ENCODE data around the gene CIAPIN1.
A peak's percentile ranks its signal among the peaks of the same experiment; 100 is the strongest.

The CIAPIN1 gene

GRCh38 chr16:57447186-57447962 lies at the start of gene CIAPIN1, which contains the start of gene COQ9:
Gene CIAPIN1 (minus strand): TSS chr16:57447385. CDS start chr16:57440928, 6,457 bp downstream.
Gene COQ9 (plus strand): TSS chr16:57447479. CDS start chr16:57447506, 27 bp downstream.
- DNase-seq: peak; percentile 93

GRCh38 chr16:57493767-57494166 lies 46.6 kb upstream of the CIAPIN1 start:
- DNase-seq: no peak

DNA sequence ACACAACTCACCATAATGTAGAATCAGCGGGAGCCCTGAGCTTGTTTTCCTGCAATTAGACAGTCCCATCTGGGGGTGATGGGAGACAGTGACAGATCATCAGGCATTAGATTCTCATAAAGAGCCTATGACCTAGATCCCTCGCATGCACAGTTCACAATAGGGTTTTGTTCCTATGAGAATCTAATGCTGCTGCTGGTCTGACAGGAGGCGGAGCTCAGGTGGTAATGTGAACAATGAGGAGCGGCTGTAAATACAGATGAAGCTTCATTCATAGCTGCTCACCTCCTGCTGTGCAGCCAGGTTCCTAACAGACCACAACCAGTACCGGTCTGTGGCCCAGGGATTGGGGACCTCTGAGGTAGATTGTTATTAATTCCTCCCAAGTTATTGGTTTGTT lies 42.0 kb upstream of the CIAPIN1 start:
- DNase-seq: no peak

GRCh38 chr16:57486858-57487834 lies 40.0 kb upstream of the CIAPIN1 start:
- no peak for DNase-seq

GRCh38 chr16:57485916-57486857 lies 39.0 kb upstream of the CIAPIN1 start, which contains the start of gene DOK4:
Gene DOK4 (minus strand): TSS chr16:57486493. CDS start chr16:57479507, 6,986 bp downstream.
- DNase-seq: peak; percentile 55

DNA sequence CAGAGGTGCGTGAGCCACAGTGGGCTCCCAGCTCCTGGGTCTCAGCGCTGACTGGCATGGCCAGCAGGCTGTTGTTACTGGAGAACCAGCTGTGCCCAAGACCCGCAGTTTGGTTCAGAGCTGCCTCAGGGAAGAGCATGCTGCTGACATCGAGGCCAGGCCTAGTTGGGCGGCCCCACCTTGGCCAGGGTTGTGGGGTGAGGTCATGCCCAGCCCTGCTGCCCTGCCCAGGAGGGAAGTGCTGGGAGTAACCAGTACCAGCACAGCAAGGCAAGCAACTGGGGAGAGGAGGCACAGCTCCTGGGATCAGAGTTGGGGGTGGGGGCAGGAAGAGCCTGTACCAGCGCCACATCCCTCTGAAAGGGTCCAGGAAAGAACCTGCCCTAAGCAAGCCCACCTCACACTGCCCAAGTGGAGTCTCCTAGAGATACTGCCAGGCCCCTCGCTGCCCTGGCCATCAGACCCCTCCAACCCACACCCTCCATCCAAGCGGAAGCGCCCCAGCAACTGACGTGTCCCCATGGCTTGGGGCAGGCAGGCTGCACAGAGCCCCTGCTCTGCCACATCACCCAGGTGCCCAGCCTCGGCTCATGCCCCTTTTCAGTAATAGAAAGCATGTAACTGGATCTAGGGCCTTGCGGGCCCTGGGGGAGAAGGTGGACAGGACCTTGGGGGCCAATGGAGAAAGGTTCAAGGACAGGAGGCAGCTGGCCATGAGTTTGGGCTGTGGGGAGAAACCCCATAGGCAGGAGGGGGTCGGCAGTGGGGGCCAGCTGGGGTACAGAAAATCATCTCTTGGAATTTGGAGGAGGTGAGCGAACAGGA lies 38.1 kb upstream of the CIAPIN1 start:
- DNase-seq: no peak

GRCh38 chr16:57484515-57485005 lies 37.4 kb upstream of the CIAPIN1 start:
- no peak for DNase-seq

GRCh38 chr16:57483725-57484514 lies 36.7 kb upstream of the CIAPIN1 start:
- no peak for DNase-seq

DNA sequence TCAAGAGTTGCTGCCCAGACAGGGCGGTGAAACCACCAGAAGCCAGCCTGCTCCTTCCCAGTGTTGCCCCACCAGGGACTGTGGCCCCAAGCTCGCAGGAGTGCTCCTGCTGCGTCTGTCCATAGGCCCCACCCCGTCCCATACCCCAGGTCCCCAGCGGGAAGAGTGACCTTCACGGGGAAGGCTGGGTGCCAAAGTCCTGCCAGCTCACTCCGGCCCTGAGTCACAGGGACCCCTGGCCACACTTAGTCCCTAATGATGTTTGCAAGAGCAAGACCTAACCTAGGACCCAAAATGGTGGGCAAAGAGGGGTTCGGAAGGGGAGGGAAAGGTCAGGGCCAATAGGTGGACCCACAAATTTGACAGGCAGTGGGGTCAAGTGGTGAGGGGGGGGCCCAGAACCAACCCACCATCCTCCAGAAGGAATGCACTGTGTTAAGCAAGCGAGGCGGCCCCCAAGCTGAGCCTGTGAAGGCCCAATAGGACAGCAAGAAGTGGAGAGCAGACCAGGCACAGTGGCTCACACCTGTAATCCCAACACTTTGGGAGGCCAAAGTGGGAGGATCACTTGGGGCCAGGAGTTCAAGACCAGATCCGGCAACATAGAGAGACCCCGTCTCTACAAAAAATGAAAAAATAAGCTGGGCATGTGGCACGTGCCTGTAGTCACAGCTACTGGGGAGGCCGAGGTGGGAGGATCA lies 35.8 kb upstream of the CIAPIN1 start:
- DNase-seq: no peak

DNA sequence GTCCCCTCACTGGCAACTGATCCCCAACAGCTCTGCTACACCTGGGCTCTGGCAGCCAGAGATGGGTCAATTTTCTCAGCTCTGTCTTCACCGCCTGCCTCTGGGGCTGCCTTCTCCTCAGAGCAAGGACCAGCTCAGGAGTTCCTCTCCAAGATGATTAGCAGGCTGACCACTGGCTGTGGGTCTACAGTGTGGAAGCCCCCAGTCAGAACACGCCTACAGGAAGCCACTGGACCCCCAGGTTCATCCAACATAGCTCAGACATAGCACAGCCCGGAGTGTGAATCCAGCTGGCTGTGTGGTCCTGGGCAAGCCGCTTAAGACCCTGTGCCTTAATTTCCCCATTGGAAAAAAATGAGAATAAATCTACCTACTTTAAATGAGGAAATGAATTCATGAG lies 34.2 kb upstream of the CIAPIN1 start:
- DNase-seq: no peak

GRCh38 chr16:57480754-57481230 lies 33.6 kb upstream of the CIAPIN1 start:
- no peak for DNase-seq

DNA sequence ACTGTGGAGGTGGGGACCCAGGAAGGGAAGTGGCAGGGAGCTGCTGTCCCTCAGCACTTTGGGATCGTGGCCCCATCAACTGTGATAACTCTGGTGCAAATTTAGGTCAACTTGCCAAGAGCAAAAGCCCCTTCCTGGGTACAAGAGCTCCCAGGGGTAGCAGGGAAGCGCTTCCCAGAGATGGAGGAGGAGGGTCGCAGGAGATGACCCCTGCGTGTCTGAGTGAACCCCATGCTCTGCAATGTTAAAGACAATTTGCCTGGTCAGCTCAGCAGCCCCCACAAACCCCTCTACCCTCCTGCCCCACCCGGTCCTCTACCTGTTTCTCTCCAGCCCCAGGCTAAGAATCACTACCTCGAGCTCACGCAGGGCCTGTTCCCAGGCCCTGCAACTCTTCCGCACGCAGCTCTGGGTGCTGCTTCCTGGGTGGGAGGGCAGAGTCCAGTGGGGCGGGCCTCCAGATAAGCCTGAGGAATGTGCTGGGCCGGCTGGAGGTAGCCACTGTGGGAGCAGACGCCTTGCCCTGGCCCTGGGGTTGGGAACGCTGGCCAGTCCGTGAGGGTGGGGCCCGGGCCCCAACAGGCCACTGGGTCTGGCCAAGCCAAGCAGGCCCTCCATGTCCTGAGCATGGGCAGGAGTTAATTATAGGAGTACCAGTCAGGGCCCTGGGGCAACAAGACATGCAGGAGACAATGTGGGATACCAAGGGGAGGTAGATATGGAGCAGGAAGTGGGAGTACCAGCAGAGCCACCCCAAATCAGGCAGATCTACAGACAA lies 33.0 kb upstream of the CIAPIN1 start:
- peak; percentile 25 for DNase-seq

DNA sequence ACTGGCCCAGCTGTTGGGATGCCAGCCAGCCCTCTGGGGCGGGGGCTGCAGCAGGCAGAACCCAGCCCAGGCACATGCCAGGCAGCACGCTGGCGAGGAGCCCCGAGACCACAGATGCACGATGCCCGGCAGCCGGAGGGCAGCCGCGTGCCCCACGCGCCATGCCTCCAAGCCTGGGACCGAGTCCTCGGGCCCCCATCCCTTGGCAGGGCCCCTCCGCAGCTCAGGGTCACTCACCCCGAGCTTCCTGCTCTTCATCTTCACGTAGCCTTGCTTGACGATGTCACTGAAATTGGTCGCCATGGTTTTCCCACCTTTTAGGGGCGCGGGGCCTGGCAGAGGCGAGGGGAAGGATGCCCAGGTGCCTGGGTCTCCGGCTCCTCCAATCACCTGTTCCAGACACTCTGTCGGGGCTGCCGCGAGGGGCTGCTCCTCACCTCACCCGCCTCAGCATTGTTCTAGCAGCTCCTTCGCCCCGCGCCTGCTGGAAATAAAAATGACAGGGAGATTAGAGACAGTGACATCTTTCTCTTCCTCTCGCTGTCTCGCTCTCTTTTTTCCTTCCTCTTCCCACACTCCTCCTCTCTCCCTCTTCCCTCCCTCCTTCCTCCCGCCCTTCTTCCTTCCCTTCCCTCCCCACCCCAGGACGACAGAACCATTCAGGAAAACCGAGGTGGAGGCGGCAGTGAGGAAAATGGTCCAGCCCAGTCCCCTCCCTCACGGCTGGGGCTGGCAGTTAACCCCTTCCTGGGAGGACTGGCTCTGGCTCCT lies 32.2 kb upstream of the CIAPIN1 start:
- DNase-seq: peak; percentile 72

- no peak for DNase-seq
Observed at GRCh38 chr16:57478396-57479204, 31.4 kb upstream of the CIAPIN1 start.

GRCh38 chr16:57477531-57478202 lies 30.5 kb upstream of the CIAPIN1 start:
- DNase-seq: no peak
